Thoracic aorta (tissue), 2 donors: ENCODE measurements around the gene OPTC. TPM values are rescaled to one million over a fixed set of nuclear protein-coding genes. Genes with fewer than 3 reads are reported as not detected.
A peak's percentile ranks its signal among the peaks of the same experiment; 100 is the strongest.

Source experiments
- ATAC-seq: fragments of 150-250 bp; one replicate; pipeline ENCODE4 v1.8.0; 2017; ENCODE audit warnings: low read depth; ENCODE audit not compliant: insufficient number of reproducible peaks, low FRiP score
- DNase-seq: peaks from one replicate; pipeline ENCODE4 v3.0.0-alpha.2; 2020; ENCODE audit warnings: low spot score
- H3K27ac ChIP-seq, 2 donors: fragments of 200-600 bp; sonication (generic); 1 replicate in 1 of 2; 2 replicates in 1 of 2; pipeline ENCODE4 v1.5.1; 2016; ENCODE audit warnings: mild to moderate bottlenecking in 2 of 2, moderate library complexity in 2 of 2
- H3K27me3 ChIP-seq: fragments of 200-600 bp; sonication (generic); replicated peaks from 2 replicates; pipeline ENCODE4 v1.6.0; 2016; ENCODE audit warnings: mild to moderate bottlenecking; ENCODE audit not compliant: insufficient read depth
- H3K36me3 ChIP-seq: fragments of 200-600 bp; sonication (generic); one replicate; pipeline ENCODE4 v1.5.1; 2016
- H3K4me1 ChIP-seq, 2 donors: fragments of 200-600 bp; sonication (generic); 1 replicate in 1 of 2; 2 replicates in 1 of 2; pipeline versions ENCODE4 v1.5.1 to v1.6.0; 2016; ENCODE audit warnings: low read depth in 2 of 2, mild to moderate bottlenecking in 1 of 2; ENCODE audit not compliant: control insufficient read depth in 1 of 2
- H3K4me3 ChIP-seq: fragments of 200-600 bp; sonication (generic); 2 replicates; pipeline ENCODE4 v1.5.1; 2016; ENCODE audit warnings: mild to moderate bottlenecking
- H3K9me3 ChIP-seq: fragments of 200-600 bp; sonication (generic); 2 replicates; pipeline ENCODE4 v1.5.1; 2016
- total RNA-seq, 2 donors: library from RNA; depleted of rRNA; stranded (reverse); fragments of >200 nt; gene quantifications; one replicate each; pipeline versions ENCODE4 v1.1.0 to v1.2.3, GENCODE V29; 2016
- TF ChIP-seq, protein P1 (sequence below): fragments of 200-600 bp; sonication (generic); IDR thresholded peaks from one replicate; pipeline ENCODE4 v1.5.1; 2019; ENCODE audit warnings: antibody characterized with exemption

The OPTC gene
- total RNA-seq, 2 donors from 2014 or later = not detected

DNA sequence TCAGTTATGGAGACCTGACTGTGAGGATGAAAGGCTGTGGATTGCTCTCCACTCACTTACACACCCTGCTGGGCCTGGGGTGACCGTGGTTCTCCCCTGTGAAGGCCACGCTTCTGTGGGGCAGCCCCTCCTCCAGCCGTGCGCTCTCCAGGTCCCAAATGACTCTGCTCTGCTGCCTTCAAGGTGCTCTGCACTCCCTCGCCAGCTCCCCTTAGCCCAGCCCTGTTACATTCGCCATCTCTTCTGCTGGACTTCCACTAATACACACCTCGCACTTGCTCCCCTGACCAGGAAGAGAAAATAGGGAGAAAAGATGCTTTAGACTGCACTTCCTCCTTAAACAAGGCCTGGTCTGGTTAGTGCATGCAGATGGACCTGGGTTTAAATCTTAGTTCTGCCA lies 24.6 kb downstream of the OPTC start:
- no peaks in the 10 kb centered on the region for H3K9me3 ChIP-seq
- H3K36me3 ChIP-seq = no peaks in the 10 kb centered on the region
- TF ChIP-seq, protein P1, sequence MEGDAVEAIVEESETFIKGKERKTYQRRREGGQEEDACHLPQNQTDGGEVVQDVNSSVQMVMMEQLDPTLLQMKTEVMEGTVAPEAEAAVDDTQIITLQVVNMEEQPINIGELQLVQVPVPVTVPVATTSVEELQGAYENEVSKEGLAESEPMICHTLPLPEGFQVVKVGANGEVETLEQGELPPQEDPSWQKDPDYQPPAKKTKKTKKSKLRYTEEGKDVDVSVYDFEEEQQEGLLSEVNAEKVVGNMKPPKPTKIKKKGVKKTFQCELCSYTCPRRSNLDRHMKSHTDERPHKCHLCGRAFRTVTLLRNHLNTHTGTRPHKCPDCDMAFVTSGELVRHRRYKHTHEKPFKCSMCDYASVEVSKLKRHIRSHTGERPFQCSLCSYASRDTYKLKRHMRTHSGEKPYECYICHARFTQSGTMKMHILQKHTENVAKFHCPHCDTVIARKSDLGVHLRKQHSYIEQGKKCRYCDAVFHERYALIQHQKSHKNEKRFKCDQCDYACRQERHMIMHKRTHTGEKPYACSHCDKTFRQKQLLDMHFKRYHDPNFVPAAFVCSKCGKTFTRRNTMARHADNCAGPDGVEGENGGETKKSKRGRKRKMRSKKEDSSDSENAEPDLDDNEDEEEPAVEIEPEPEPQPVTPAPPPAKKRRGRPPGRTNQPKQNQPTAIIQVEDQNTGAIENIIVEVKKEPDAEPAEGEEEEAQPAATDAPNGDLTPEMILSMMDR = no peak
- no peaks in the 10 kb centered on the region for H3K27me3 ChIP-seq
- ATAC-seq (no peak), DNase-seq (no peak)
- H3K27ac ChIP-seq = no peak overlapping the region
- no peak overlapping the region for H3K4me3 ChIP-seq
- H3K4me1 ChIP-seq = peaks cover 12 to 43% of the 10 kb centered on the region in 2 donors

DNA sequence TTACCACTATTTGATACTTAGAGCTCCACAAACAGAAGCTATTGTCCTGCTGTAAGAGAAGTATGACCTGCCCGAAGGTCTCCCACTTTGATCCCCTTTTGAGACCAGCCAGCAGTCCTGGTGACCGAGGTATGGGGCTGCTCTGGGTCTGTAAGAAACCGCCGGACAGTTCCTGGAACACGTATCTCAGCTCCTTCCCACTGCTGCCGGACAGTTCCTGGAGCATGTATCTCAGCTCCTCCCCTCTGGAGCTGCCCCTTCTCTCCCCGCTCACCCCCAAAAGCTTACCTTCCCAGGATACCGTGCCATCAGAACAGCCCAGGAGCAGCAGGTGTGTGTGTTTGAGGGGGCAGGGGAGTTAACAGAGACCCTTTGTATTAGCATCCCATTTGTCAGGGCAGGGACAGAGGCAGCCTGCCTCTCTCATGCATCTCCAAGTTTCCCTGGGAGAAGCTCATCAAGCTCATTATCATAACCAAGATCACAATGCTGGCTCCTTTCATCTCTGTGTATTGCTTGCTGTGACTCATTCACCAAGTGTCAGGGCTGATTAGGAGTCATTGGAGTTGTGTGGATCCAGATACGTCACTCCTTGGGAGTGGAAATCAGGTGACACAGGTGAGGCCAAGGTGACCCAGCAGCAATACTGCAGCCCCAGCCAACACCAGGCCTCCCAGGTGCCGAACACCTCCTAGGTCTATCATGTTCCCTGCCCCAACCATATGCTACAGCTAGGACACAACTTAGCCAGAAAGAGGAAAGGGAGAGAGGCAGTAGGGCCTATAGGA lies 25.3 kb downstream of the OPTC start:
- peaks cover 19 to 44% of the 10 kb centered on the region in 2 donors for H3K4me1 ChIP-seq
- H3K27me3 ChIP-seq = no peaks in the 10 kb centered on the region
- no peak for ATAC-seq
- TF ChIP-seq, protein P1 = no peak
- H3K4me3 ChIP-seq = no peak overlapping the region
- no peaks in the 10 kb centered on the region for H3K9me3 ChIP-seq
- no peaks in the 10 kb centered on the region for H3K36me3 ChIP-seq
- no peak overlapping the region for H3K27ac ChIP-seq
- no peak for DNase-seq

DNA sequence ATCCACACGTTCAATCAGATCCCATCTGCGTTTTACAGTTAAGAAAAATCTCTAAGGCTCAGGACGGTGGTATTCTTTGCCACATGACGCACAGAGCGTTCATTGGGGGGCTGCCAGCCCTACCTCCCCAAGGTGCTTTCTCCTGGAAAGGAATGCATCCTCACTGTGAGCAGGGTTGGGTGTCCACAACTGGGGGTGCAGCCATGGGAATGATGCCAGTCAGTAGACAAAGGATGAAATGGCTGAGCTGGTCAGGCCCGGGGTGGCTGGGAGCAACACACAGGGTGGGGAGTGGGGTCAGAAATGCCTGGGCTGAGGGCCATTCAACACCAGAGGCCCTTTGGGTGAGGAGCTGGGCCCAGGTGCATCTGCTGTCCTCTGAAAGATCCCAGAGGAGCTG lies 25.9 kb downstream of the OPTC start:
- Histone ChIP-seq H3K36me3 (no peaks in the 10 kb centered on the region), H3K4me1 (peaks cover 25 to 51% of the 10 kb centered on the region in 2 donors), H3K4me3 (no peak overlapping the region), H3K27ac (no peak overlapping the region), H3K9me3 (no peaks in the 10 kb centered on the region), H3K27me3 (no peaks in the 10 kb centered on the region)
- DNase-seq (no peak), ATAC-seq (no peak)
- TF ChIP-seq, protein P1 = no peak

DNA sequence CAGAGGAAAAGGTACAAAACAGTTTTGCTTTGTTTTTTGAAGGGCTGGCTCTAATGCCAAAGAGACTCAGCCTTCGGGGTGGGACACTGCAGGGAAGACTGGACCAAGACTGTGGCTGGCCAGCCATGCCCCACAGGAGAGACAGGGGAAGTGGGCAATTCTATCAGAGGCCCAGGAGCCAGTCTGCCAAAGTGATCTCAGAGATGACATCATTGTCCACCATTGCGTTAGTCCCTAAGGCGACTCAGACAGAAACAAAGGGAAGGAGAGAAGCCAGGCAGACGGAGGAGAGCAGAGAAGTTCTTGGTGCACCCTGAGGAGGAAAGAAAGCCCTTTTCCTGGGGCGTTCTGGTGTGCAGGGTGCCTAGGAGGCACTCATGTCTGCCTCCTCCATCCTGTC lies 26.4 kb downstream of the OPTC start:
- Histone ChIP-seq H3K4me1 (peaks cover 25 to 55% of the 10 kb centered on the region in 2 donors), H3K9me3 (no peaks in the 10 kb centered on the region), H3K4me3 (no peak overlapping the region), H3K27ac (no peak overlapping the region), H3K27me3 (no peaks in the 10 kb centered on the region), H3K36me3 (no peaks in the 10 kb centered on the region)
- DNase-seq (no peak), ATAC-seq (peak; percentile 62)
- TF ChIP-seq, protein P1 = no peak

DNA sequence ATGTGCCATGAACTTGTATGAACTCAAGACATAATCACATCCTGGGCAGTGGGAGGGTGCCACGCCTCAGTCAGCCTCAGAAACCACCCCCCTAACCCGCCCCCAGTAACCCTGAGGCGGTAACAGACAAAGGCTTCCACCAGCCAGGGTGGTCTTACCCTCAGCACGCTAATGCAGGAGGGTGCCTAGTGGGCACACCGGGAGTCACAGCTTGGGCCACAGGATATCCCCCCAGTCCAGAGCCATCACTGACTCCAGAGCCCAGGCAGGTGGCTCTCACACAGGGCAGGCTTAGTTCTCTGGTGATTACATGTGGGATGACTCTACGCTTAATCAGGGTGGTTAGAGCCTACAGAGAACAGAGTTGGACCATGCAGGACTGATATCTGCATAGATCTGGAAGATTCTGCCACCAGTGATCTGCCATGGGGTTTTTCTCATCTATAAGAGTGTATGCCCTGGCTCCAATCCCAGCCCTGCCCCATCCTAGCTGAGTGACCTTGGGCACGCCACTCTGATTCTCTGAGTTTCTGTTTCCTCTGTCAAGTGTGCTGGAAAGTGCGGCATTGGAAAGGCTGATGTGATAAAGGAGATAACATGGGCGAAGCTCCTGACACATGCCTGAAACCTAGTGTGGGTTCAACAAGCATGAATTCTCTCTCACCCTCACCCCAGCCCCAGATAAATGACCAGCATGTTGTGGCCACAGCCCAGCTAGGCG lies 27.3 kb downstream of the OPTC start:
- Histone ChIP-seq H3K9me3 (no peaks in the 10 kb centered on the region), H3K4me3 (no peak overlapping the region), H3K36me3 (no peaks in the 10 kb centered on the region), H3K4me1 (peaks cover 25 to 62% of the 10 kb centered on the region in 2 donors), H3K27ac (no peak overlapping the region), H3K27me3 (no peaks in the 10 kb centered on the region)
- DNase-seq (no peak), ATAC-seq (no peak)
- TF ChIP-seq, protein P1 = no peak
